HG03432 (cell line): ENCODE results near the gene ANXA2R.

Experiments
- ATAC-seq: cut with Tn5 transposase; IDR thresholded peaks from one replicate; pipeline ENCODE4 v1.9.1; 2021; ENCODE audit warnings: mild to moderate bottlenecking, moderate library complexity; ENCODE audit not compliant: unreplicated experiment

The ANXA2R gene

GRCh38 chr5:43001748-43002147 is 38.4 kb downstream of the ANXA2R start:
- no peak for ATAC-seq

- ATAC-seq = no peak
These were observed 39.2 kb downstream of the ANXA2R start for GRCh38 chr5:43000914-43001313.

- no peak for ATAC-seq
These were observed 39.8 kb downstream of the ANXA2R start for GRCh38 chr5:43000111-43000840.

- ATAC-seq = no peak
These were observed 44.8 kb downstream of the ANXA2R start for GRCh38 chr5:42995360-42995751.

- ATAC-seq = peak; percentile 56
These were observed 45.4 kb downstream of the ANXA2R start for GRCh38 chr5:42994555-42995359.

- ATAC-seq = no peak
These were observed 45.9 kb downstream of the ANXA2R start for GRCh38 chr5:42994246-42994554.

- peak; percentile 3 for ATAC-seq
These were observed 46.4 kb downstream of the ANXA2R start for GRCh38 chr5:42993516-42994245.

GRCh38 chr5:42992088-42992879 is 47.8 kb downstream of the ANXA2R start:
- ATAC-seq = peak; percentile 51

GRCh38 chr5:42991404-42992087 is 48.6 kb downstream of the ANXA2R start:
- peak; percentile 35 for ATAC-seq

- ATAC-seq = no peak
These were observed 49.2 kb downstream of the ANXA2R start for GRCh38 chr5:42990892-42991291.
